Stomach (tissue), 9 donors: Measurements from ENCODE around the gene APMAP. TPM values are rescaled to one million over a fixed set of nuclear protein-coding genes. Genes with fewer than 3 reads are reported as not detected.

Source experiments
- DNase-seq, 2 donors: peaks; one replicate each; pipeline versions ENCODE4 v3.0.0 to v3.0.0-alpha.2; 2013 to 2019
- H3K27ac ChIP-seq, 5 donors: fragments of 200-600 bp in 4 of 5; sonication (generic) in 4 of 5; one replicate each; pipeline ENCODE4 v1.5.1; 2013 to 2019; ENCODE audit warnings: mild to moderate bottlenecking in 1 of 5, moderate library complexity in 1 of 5
- H3K27me3 ChIP-seq, 3 donors: fragments of 200-600 bp; sonication (generic); one replicate each; pipeline ENCODE4 v1.5.1; 2017 to 2019; ENCODE audit warnings: mixed run types in 1 of 3
- H3K36me3 ChIP-seq, 4 donors: fragments of 200-600 bp; sonication (generic); 1 replicate in 3 of 4; 2 replicates in 1 of 4; pipeline ENCODE4 v1.5.1; 2016 to 2019
- H3K4me1 ChIP-seq, 4 donors: fragments of 200-600 bp; sonication (generic); one replicate each; pipeline ENCODE4 v1.5.1; 2016 to 2019
- H3K4me3 ChIP-seq, 4 donors: fragments of 200-600 bp; sonication (generic) in 3 of 4; one replicate each; pipeline ENCODE4 v1.5.1; 2016 to 2019; ENCODE audit warnings: mild to moderate bottlenecking in 1 of 4
- H3K9me3 ChIP-seq, 4 donors: fragments of 200-600 bp; sonication (generic); one replicate each; pipeline ENCODE4 v1.5.1; 2016 to 2019
- CTCF ChIP-seq, 7 experiments: fragments of 450-650 bp in 4 of 7; fragments of 200-600 bp in 3 of 7; sonication (generic) in 3 of 7; IDR thresholded peaks; one replicate each; pipeline ENCODE4 v1.5.1; 2016 to 2019; ENCODE audit warnings: antibody characterized with exemption in 7 of 7, control low read depth in 2 of 7, mild to moderate bottlenecking in 1 of 7
- EP300 ChIP-seq: sonication (generic); formaldehyde crosslinking; IDR thresholded peaks from one replicate; pipeline ENCODE4 v1.6.1; 2017; ENCODE audit warnings: antibody characterized with exemption
- POLR2A ChIP-seq, 4 donors: fragments of 450-650 bp; IDR thresholded peaks; one replicate each; pipeline ENCODE4 v1.6.1; 2016; ENCODE audit warnings: antibody characterized with exemption in 4 of 4, control low read depth in 2 of 4, mild to moderate bottlenecking in 1 of 4, moderate library complexity in 1 of 4
- POLR2AphosphoS5 ChIP-seq, 3 donors: sonication (generic); formaldehyde crosslinking; IDR thresholded peaks; one replicate each; pipeline ENCODE4 v1.6.1; 2016; ENCODE audit warnings: antibody characterized with exemption in 3 of 3
- WGBS, 5 donors: extraction: QIAGEN DNeasy Blood & Tissue Kit in 3 of 5; methylation state at CpG; one replicate each; pipeline versions ENCODE4 v1.1.5 to v1.1.7; 2013 to 2018; 5-methylcytosine and 5-hydroxymethylcytosine counted together
- intact Hi-C: fragments of 100-400 bp; cut with DNase I; formaldehyde crosslinking; loops from one replicate; pipeline ENCODE4 v1.15.1; 2023; ENCODE audit warnings: low total_unique reads
- polyA plus RNA-seq, 3 donors: library from polyadenylated mRNA; stranded (reverse); fragments of 200-250 nt; gene quantifications; one replicate each; pipeline ENCODE4 v1.2.3, GENCODE V29; 2013
- total RNA-seq, 5 donors: library from RNA; depleted of rRNA; stranded (reverse); fragments of >200 nt; gene quantifications; one replicate each; pipeline versions ENCODE4 v1.1.0 to v1.2.3, GENCODE V29; 2014 to 2016
- donor health status: healthy with polysubstance abuse.
- donor health status: Bipolar disorder and iron deficiency.
- donor health status: healthy.

APMAP gene
- total and polyA plus RNA-seq, 8 donors = 12.3 to 55.6 (median 32.1) TPM

GRCh38 chr20:24995741-24996448, 3.3 kb upstream of the APMAP start:
- Histone ChIP-seq H3K4me3 (no peak overlapping the region), H3K4me1 (peaks cover 44 to 76% (median 59%) of the 10 kb centered on the region in 4 donors), H3K9me3 (no peaks in the 10 kb centered on the region), H3K36me3 (no peaks in the 10 kb centered on the region), H3K27me3 (no peaks in the 10 kb centered on the region), H3K27ac (no peak overlapping the region)
- TF ChIP-seq EP300 = no peak
- no peak for TF ChIP-seq CTCF (IDR thresholded peaks at IDR 0.05)
- TF ChIP-seq POLR2AphosphoS5 (IDR thresholded peaks at IDR 0.05) = no peak
- TF ChIP-seq POLR2A (IDR thresholded peaks at IDR 0.05) = no peak
- DNase-seq = no peak
- intact Hi-C loops = loop anchor here (2.0 to 10.0 kb wide), 2 partner anchors 69 to 199 kb away; partner anchors contain the start of gene ENTPD6
- WGBS, 5 donors = 69 to 87% (median 84%) methylated on average over 9 of the region's 9 CpGs

- peak; percentile 38 to 71 (median 48) for TF ChIP-seq POLR2AphosphoS5 (IDR thresholded peaks at IDR 0.05)
- TF ChIP-seq CTCF (IDR thresholded peaks at IDR 0.05) = peak in 5 of 7 experiments; percentile 78 to 94 (median 89)
- no peak for TF ChIP-seq EP300
- TF ChIP-seq POLR2A (IDR thresholded peaks at IDR 0.05) = no peak
- H3K9me3 ChIP-seq = no peaks in the 10 kb centered on the region
- intact Hi-C loops = loop anchor here (2.0 to 10.0 kb wide), 2 partner anchors 70 to 200 kb away; partner anchors contain the start of gene ENTPD6
- H3K4me1 ChIP-seq = peaks cover 35 to 68% (median 55%) of the 10 kb centered on the region in 4 donors
- H3K4me3 ChIP-seq = peak overlapping the region in 3 of 4 donors; percentile 12 to 18 (median 13)
- peak overlapping the region in 2 of 5 donors; percentile 33 to 97 for H3K27ac ChIP-seq
- H3K27me3 ChIP-seq = no peaks in the 10 kb centered on the region
- peak; percentile 83 to 92 for DNase-seq
- WGBS, 5 donors = 21 to 30% (median 24%) methylated on average over 19 to 20 of the region's 20 CpGs
- H3K36me3 ChIP-seq = no peaks in the 10 kb centered on the region
These were observed 2.2 kb upstream of the APMAP start for GRCh38 chr20:24994470-24995368.

GRCh38 chr20:24994186-24994465, 1.6 kb upstream of the APMAP start:
- Histone ChIP-seq H3K27ac (peak overlapping the region in 4 of 5 donors; percentile 33 to 97 (median 90)), H3K9me3 (no peaks in the 10 kb centered on the region), H3K4me1 (peaks cover 29 to 64% (median 49%) of the 10 kb centered on the region in 4 donors), H3K27me3 (no peaks in the 10 kb centered on the region), H3K36me3 (no peaks in the 10 kb centered on the region), H3K4me3 (no peak overlapping the region)
- DNase-seq = no peak
- TF ChIP-seq POLR2AphosphoS5 (IDR thresholded peaks at IDR 0.05) (no peak), POLR2A (IDR thresholded peaks at IDR 0.05) (no peak), CTCF (IDR thresholded peaks at IDR 0.05) (no peak), EP300 (no peak)
- intact Hi-C loops = loop anchor here (2.0 to 10.0 kb wide), 2 partner anchors 71 to 201 kb away; partner anchors contain the start of gene ENTPD6
- WGBS, 5 donors = 65 to 92% (median 80%) methylated on average over 1 of the region's 1 CpG
